ENCODE results near the gene CISD2. TPM values are rescaled to one million over a fixed set of nuclear protein-coding genes. Genes with fewer than 3 reads are reported as not detected.
A peak's percentile ranks its signal among the peaks of the same experiment; 100 is the strongest.
"Not testable (repeated sequence)": the region's sequence is repeated elsewhere in the genome, so short reads cannot be mapped to it uniquely, and the experiment has no call there.

The CISD2 gene
- total RNA-seq = 39.3 TPM

- DNase-seq (ENCODE audit: low spot score) = peak; percentile 92
Observed at GRCh38 chr4:102868781-102869568, at the start of gene CISD2. CISD2 (plus strand) TSS chr4:102868992; CDS start chr4:102869085, 93 bp downstream.

- DNase-seq (ENCODE audit: low spot score) = not testable (repeated sequence)
Observed at GRCh38 chr4:102819100-102819499, 49.7 kb upstream of the CISD2 start.

GRCh38 chr4:102819588-102820365, 49.0 kb upstream of the CISD2 start:
- DNase-seq (ENCODE audit: low spot score) = no peak

- no peak for DNase-seq (ENCODE audit: low spot score)
Observed at GRCh38 chr4:102823464-102823863, 45.3 kb upstream of the CISD2 start.

- no peak for DNase-seq (ENCODE audit: low spot score)
Observed at GRCh38 chr4:102823897-102824296, 44.9 kb upstream of the CISD2 start.

GRCh38 chr4:102824398-102824797, 44.4 kb upstream of the CISD2 start:
- no peak for DNase-seq (ENCODE audit: low spot score)

GRCh38 chr4:102825261-102826091, 43.3 kb upstream of the CISD2 start:
- peak; percentile 36 for DNase-seq (ENCODE audit: low spot score)

GRCh38 chr4:102826105-102826889, 42.5 kb upstream of the CISD2 start:
- no peak for DNase-seq (ENCODE audit: low spot score)

- DNase-seq (ENCODE audit: low spot score) = peak; percentile 94
Observed at GRCh38 chr4:102826890-102827673, 41.7 kb upstream of the CISD2 start, which contains the start of gene UBE2D3. UBE2D3 (minus strand) TSS chr4:102827551; CDS start chr4:102826508, 1,043 bp downstream.

GRCh38 chr4:102827674-102828496, 40.9 kb upstream of the CISD2 start:
- DNase-seq (ENCODE audit: low spot score) = peak; percentile 100

- DNase-seq (ENCODE audit: low spot score) = no peak
Observed at GRCh38 chr4:102828497-102828808, 40.3 kb upstream of the CISD2 start.

GRCh38 chr4:102829803-102830202, 39.0 kb upstream of the CISD2 start:
- DNase-seq (ENCODE audit: low spot score) = no peak

- DNase-seq (ENCODE audit: low spot score) = no peak
Observed at GRCh38 chr4:102832105-102832504, 36.7 kb upstream of the CISD2 start.

GRCh38 chr4:102832667-102833066, 36.1 kb upstream of the CISD2 start:
- no peak for DNase-seq (ENCODE audit: low spot score)

- DNase-seq (ENCODE audit: low spot score) = no peak
Observed at GRCh38 chr4:102836596-102836995, 32.2 kb upstream of the CISD2 start.

GRCh38 chr4:102842367-102842766, 26.4 kb upstream of the CISD2 start:
- DNase-seq (ENCODE audit: low spot score) = no peak

- no peak for DNase-seq (ENCODE audit: low spot score)
Observed at GRCh38 chr4:102843273-102843672, 25.5 kb upstream of the CISD2 start.

GRCh38 chr4:102843938-102844337, 24.9 kb upstream of the CISD2 start:
- DNase-seq (ENCODE audit: low spot score) = no peak

GRCh38 chr4:102847687-102848086, 21.1 kb upstream of the CISD2 start:
- no peak for DNase-seq (ENCODE audit: low spot score)
